ENCODE measurements around the gene EIF1.

- TF ChIP-seq POLR2A (IDR thresholded peaks at IDR 0.05; ENCODE audit: low read length) (no peak), GATA1 (IDR thresholded peaks at IDR 0.05; ENCODE audit: low read depth, low read length) (no peak)
Observed at GRCh38 chr17:41656249-41657023, 32.2 kb upstream of the EIF1 start.

Measured in erythroblast (primary cell).